OCI-LY3 (cell line): ENCODE measurements around the gene SPATA2.

Experiments used
- H2AFZ ChIP-seq: fragments of 200-600, 300-600 bp; shearing (Covaris generic); 2 replicates; pipeline ENCODE4 v1.6.0; 2014; ENCODE audit warnings: antibody characterized with exemption, low read depth, low read length
- H3K27ac ChIP-seq: fragments of 200-600, 300-600 bp; sonication (generic); 2 replicates; pipeline ENCODE4 v1.5.1; 2014; ENCODE audit warnings: mild to moderate bottlenecking, low read length, moderate library complexity, mixed read lengths
- H3K27me3 ChIP-seq: fragments of 200-600, 300-600 bp; sonication (generic); 2 replicates; pipeline ENCODE4 v1.6.1; 2014; ENCODE audit warnings: low read depth, low read length, mixed read lengths
- H3K36me3 ChIP-seq: fragments of 200-600, 300-600 bp; sonication (generic); replicated peaks from 2 replicates; pipeline ENCODE3; 2014; ENCODE audit warnings: low read depth, low read length, mixed read lengths
- H3K4me1 ChIP-seq: fragments of 300-600, 200-600 bp; sonication (generic); 2 replicates; pipeline ENCODE4 v1.6.1; 2014; ENCODE audit warnings: low read length, mixed read lengths
- H3K4me2 ChIP-seq: fragments of 200-600, 300-600 bp; sonication (generic); 2 replicates; pipeline ENCODE4 v1.6.1; 2014; ENCODE audit warnings: low read length, mixed read lengths
- H3K4me3 ChIP-seq: fragments of 300-600, 200-600 bp; sonication (generic); 2 replicates; pipeline ENCODE4 v1.5.1; 2014; ENCODE audit warnings: antibody characterized with exemption, mild to moderate bottlenecking, low read length, moderate library complexity
- H3K79me2 ChIP-seq: fragments of 300-600, 200-600 bp; shearing (Covaris generic); 2 replicates; pipeline ENCODE4 v1.6.1; 2014; ENCODE audit warnings: mild to moderate bottlenecking, low read length, mixed read lengths
- H3K9ac ChIP-seq: fragments of 300-600, 200-600 bp; shearing (Covaris generic); 2 replicates; pipeline ENCODE4 v1.6.0; 2014; ENCODE audit warnings: mild to moderate bottlenecking, low read length, moderate library complexity
- H3K9me3 ChIP-seq: fragments of 200-600, 300-600 bp; shearing (Covaris generic); 2 replicates; pipeline ENCODE4 v1.6.1; 2014; ENCODE audit warnings: low read length, mixed read lengths; ENCODE audit not compliant: insufficient read depth
- H4K20me1 ChIP-seq: fragments of 200-600, 300-600 bp; sonication (generic); 2 replicates; pipeline ENCODE4 v1.6.1; 2016; ENCODE audit warnings: low read length, mixed read lengths; ENCODE audit not compliant: insufficient read depth
- CTCF ChIP-seq: fragments of 200-600, 300-600 bp; sonication (generic); IDR thresholded peaks from 2 replicates; pipeline ENCODE4 v1.5.1; 2014; ENCODE audit warnings: antibody characterized with exemption, low read length, low read depth
- EZH2phosphoT487 ChIP-seq: fragments of 200-600 bp; shearing (Covaris generic); IDR thresholded peaks from 2 replicates; pipeline ENCODE4 v1.6.1; 2018; ENCODE audit warnings: antibody characterized with exemption, mixed run types, low read depth

SPATA2 gene

GRCh38 chr20:49948809-49949507, 33.6 kb upstream of the SPATA2 start:
- peaks cover 80% of the 10 kb centered on the region for H3K36me3 ChIP-seq
- H3K27me3 ChIP-seq, result no peaks in the 10 kb centered on the region
- H3K27ac ChIP-seq, result no peak overlapping the region
- no peak overlapping the region for H3K4me3 ChIP-seq
- no peaks in the 10 kb centered on the region for H3K9me3 ChIP-seq
- H2AFZ ChIP-seq, result no peak overlapping the region
- TF ChIP-seq EZH2phosphoT487 (no peak), CTCF (no peak)
- H4K20me1 ChIP-seq, result no peaks in the 10 kb centered on the region
- no peak overlapping the region for H3K9ac ChIP-seq
- peaks cover 32% of the 10 kb centered on the region for H3K79me2 ChIP-seq
- H3K4me2 ChIP-seq, result no peak overlapping the region
- H3K4me1 ChIP-seq, result no peaks in the 10 kb centered on the region

GRCh38 chr20:49948178-49948577, 32.8 kb upstream of the SPATA2 start:
- no peak overlapping the region for H3K4me2 ChIP-seq
- H3K9me3 ChIP-seq, result no peaks in the 10 kb centered on the region
- no peak overlapping the region for H2AFZ ChIP-seq
- no peak overlapping the region for H3K27ac ChIP-seq
- H4K20me1 ChIP-seq, result no peaks in the 10 kb centered on the region
- H3K36me3 ChIP-seq, result peaks cover 77% of the 10 kb centered on the region
- TF ChIP-seq CTCF (no peak), EZH2phosphoT487 (no peak)
- H3K27me3 ChIP-seq, result no peaks in the 10 kb centered on the region
- H3K79me2 ChIP-seq, result peaks cover 36% of the 10 kb centered on the region
- H3K9ac ChIP-seq, result no peak overlapping the region
- no peaks in the 10 kb centered on the region for H3K4me1 ChIP-seq
- no peak overlapping the region for H3K4me3 ChIP-seq

- Histone ChIP-seq H2AFZ (no peak overlapping the region), H4K20me1 (peaks cover 17% of the 10 kb centered on the region), H3K9ac (no peak overlapping the region), H3K4me1 (no peaks in the 10 kb centered on the region), H3K9me3 (no peaks in the 10 kb centered on the region), H3K36me3 (peaks cover 78% of the 10 kb centered on the region), H3K4me3 (no peak overlapping the region), H3K27me3 (no peaks in the 10 kb centered on the region), H3K79me2 (peaks cover 59% of the 10 kb centered on the region), H3K4me2 (no peak overlapping the region), H3K27ac (no peak overlapping the region)
- TF ChIP-seq EZH2phosphoT487 (no peak), CTCF (no peak)
These were observed 30.6 kb upstream of the SPATA2 start for GRCh38 chr20:49945701-49946477.

GRCh38 chr20:49945306-49945700, 30.0 kb upstream of the SPATA2 start:
- Histone ChIP-seq H3K27ac (no peak overlapping the region), H3K36me3 (peaks cover 74% of the 10 kb centered on the region), H3K4me3 (no peak overlapping the region), H3K27me3 (no peaks in the 10 kb centered on the region), H3K9ac (no peak overlapping the region), H3K9me3 (no peaks in the 10 kb centered on the region), H4K20me1 (peaks cover 17% of the 10 kb centered on the region), H3K4me2 (no peak overlapping the region), H3K79me2 (peaks cover 64% of the 10 kb centered on the region), H2AFZ (no peak overlapping the region), H3K4me1 (no peaks in the 10 kb centered on the region)
- TF ChIP-seq EZH2phosphoT487 (no peak), CTCF (no peak)
